IPS-18a (cell line): Measurements from ENCODE around the gene SPINK8.

Source experiments
- H3K27ac ChIP-seq: one replicate; pipeline ENCODE4 v1.5.1; 2013; ENCODE audit warnings: low read length
- H3K27me3 ChIP-seq: one replicate; pipeline ENCODE4 v1.6.1; 2013; ENCODE audit warnings: mild to moderate bottlenecking, low read length; ENCODE audit not compliant: control insufficient read depth, insufficient read depth
- H3K36me3 ChIP-seq: one replicate; pipeline ENCODE4 v1.6.1; 2013; ENCODE audit warnings: low read depth, low read length; ENCODE audit not compliant: control insufficient read depth
- H3K4me1 ChIP-seq: one replicate; pipeline ENCODE4 v1.6.1; 2013; ENCODE audit warnings: low read depth, low read length; ENCODE audit not compliant: control insufficient read depth
- H3K4me3 ChIP-seq: one replicate; pipeline ENCODE4 v1.5.1; 2013; ENCODE audit warnings: low read length
- H3K9ac ChIP-seq: one replicate; pipeline ENCODE4 v1.6.1; 2013; ENCODE audit warnings: mild to moderate bottlenecking, low read length, moderate library complexity
- H3K9me3 ChIP-seq: one replicate; pipeline ENCODE4 v1.6.1; 2013; ENCODE audit warnings: low read depth, low read length; ENCODE audit not compliant: control insufficient read depth

SPINK8 gene

GRCh38 chr3:48296699-48297098 lies 36.8 kb downstream of the SPINK8 start:
- Histone ChIP-seq H3K36me3 (peaks cover 35% of the 10 kb centered on the region), H3K27me3 (no peaks in the 10 kb centered on the region), H3K9me3 (no peaks in the 10 kb centered on the region), H3K9ac (no peak overlapping the region), H3K4me3 (no peak overlapping the region), H3K27ac (no peak overlapping the region), H3K4me1 (no peaks in the 10 kb centered on the region)

DNA sequence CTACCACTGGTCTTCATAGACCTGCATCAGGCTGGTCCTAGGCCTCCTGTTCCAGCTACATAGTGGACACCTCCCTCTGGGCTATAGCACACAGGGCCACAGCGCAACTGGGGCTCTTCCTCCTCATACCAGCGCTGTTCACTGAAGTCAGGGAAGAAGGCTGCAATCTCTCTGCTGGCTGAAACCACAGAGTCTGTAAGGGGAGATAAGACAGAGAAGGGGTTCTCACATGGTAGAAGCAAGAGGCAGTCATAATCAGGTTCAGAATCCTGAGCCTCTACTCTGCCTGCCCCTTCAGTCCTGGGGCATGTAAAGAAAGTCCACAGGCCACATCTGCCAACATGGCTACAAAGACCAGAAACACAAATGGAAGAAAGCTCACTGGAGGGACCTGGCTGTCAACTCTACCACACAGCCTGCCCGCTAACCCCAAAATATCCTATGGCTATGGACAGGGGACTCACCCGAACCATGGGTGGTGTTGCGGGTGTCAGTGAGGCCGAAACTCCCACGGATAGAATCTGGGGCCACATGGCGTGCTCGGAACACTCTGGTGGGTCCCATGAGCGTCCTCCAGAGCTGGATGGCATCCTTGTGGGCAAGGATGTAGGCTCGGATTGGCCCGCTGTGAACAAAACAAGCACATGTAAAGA lies 38.7 kb downstream of the SPINK8 start:
- Histone ChIP-seq H3K4me3 (no peak overlapping the region), H3K4me1 (no peaks in the 10 kb centered on the region), H3K36me3 (peaks cover 35% of the 10 kb centered on the region), H3K27me3 (no peaks in the 10 kb centered on the region), H3K9ac (no peak overlapping the region), H3K27ac (no peak overlapping the region), H3K9me3 (no peaks in the 10 kb centered on the region)

DNA sequence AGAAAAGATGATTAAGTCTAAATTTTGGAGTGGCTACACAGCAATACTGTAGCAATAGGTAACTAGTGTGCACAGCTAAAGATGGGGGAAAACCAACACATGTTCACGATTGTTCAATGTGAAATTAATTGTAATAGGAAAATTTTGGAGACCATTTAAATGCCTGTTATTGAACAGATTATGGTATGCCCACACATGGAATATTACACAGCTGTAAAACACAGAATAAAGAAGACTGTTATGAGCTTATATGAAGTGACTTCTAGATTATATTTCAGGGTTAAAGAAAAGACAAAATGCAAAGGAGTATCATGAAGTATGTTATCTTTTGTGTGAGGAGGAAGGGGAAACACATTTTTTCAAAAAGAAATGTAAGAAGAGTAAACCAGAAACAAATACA lies 43.8 kb downstream of the SPINK8 start:
- Histone ChIP-seq H3K4me3 (no peak overlapping the region), H3K4me1 (no peaks in the 10 kb centered on the region), H3K27ac (no peak overlapping the region), H3K9ac (no peak overlapping the region), H3K9me3 (no peaks in the 10 kb centered on the region), H3K27me3 (no peaks in the 10 kb centered on the region), H3K36me3 (peaks cover 9% of the 10 kb centered on the region)

GRCh38 chr3:48287034-48287433 lies 46.4 kb downstream of the SPINK8 start:
- Histone ChIP-seq H3K36me3 (no peaks in the 10 kb centered on the region), H3K4me1 (no peaks in the 10 kb centered on the region), H3K27me3 (no peaks in the 10 kb centered on the region)

DNA sequence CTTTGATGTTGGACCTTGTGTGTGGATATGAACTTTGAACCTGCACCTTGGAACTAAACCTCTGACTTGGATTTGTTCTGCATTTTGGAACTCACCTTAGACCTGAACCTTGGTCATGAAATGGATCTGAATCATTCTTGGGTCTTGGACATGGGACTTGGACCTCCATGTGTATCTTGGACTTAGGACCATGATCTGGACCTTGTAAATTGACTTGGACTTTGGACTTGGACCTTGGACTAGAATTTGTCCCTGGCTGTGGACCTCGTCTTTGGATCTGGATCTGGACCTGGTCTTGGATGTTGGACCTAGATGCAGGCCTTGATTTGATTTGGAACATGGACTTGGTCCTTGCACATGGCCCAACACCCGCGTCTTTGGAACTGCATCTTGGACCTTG lies 47.2 kb downstream of the SPINK8 start:
- no peaks in the 10 kb centered on the region for H3K9me3 ChIP-seq
- H3K27ac ChIP-seq, result no peak overlapping the region
- no peaks in the 10 kb centered on the region for H3K36me3 ChIP-seq
- no peak overlapping the region for H3K4me3 ChIP-seq
- H3K27me3 ChIP-seq, result no peaks in the 10 kb centered on the region
- no peak overlapping the region for H3K9ac ChIP-seq
- no peaks in the 10 kb centered on the region for H3K4me1 ChIP-seq

More at GRCh38 chr3:48287034-48287433, 46.4 kb downstream of the SPINK8 start:
- Histone ChIP-seq H3K4me3 (no peak overlapping the region), H3K9me3 (no peaks in the 10 kb centered on the region), H3K27ac (no peak overlapping the region), H3K9ac (no peak overlapping the region)

GRCh38 chr3:48285675-48286074 lies 47.8 kb downstream of the SPINK8 start:
- H3K27ac ChIP-seq, result no peak overlapping the region
- H3K27me3 ChIP-seq, result no peaks in the 10 kb centered on the region
- no peaks in the 10 kb centered on the region for H3K4me1 ChIP-seq
- no peak overlapping the region for H3K4me3 ChIP-seq
- H3K36me3 ChIP-seq, result no peaks in the 10 kb centered on the region
- no peak overlapping the region for H3K9ac ChIP-seq
- H3K9me3 ChIP-seq, result no peaks in the 10 kb centered on the region

- Histone ChIP-seq H3K27me3 (no peaks in the 10 kb centered on the region), H3K4me1 (no peaks in the 10 kb centered on the region), H3K36me3 (no peaks in the 10 kb centered on the region), H3K9me3 (no peaks in the 10 kb centered on the region), H3K4me3 (no peak overlapping the region), H3K27ac (no peak overlapping the region), H3K9ac (no peak overlapping the region)
These were observed 48.3 kb downstream of the SPINK8 start for GRCh38 chr3:48285132-48285531.

DNA sequence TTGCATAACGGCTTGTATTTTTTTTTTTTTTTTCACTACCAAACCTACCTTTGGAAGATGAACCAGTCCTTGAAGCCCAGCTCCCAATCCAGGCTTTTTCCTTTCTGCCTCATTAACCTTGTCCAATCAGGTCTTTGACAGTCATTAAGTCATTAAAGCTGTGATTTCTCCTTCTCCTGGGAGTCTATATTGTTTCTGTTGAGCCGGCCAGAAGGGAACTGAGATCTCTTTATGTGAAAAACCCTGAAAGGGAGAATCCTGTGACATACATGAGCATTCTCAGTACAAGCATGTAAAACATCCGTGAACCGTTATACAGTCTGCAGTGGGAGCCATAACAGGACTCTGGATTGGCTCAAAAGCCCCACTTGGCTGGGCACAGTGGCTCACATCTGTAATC lies 52.6 kb downstream of the SPINK8 start:
- Histone ChIP-seq H3K4me3 (no peak overlapping the region), H3K9ac (no peak overlapping the region), H3K9me3 (no peaks in the 10 kb centered on the region), H3K27me3 (no peaks in the 10 kb centered on the region), H3K4me1 (peaks cover 40% of the 10 kb centered on the region), H3K36me3 (no peaks in the 10 kb centered on the region), H3K27ac (no peak overlapping the region)

DNA sequence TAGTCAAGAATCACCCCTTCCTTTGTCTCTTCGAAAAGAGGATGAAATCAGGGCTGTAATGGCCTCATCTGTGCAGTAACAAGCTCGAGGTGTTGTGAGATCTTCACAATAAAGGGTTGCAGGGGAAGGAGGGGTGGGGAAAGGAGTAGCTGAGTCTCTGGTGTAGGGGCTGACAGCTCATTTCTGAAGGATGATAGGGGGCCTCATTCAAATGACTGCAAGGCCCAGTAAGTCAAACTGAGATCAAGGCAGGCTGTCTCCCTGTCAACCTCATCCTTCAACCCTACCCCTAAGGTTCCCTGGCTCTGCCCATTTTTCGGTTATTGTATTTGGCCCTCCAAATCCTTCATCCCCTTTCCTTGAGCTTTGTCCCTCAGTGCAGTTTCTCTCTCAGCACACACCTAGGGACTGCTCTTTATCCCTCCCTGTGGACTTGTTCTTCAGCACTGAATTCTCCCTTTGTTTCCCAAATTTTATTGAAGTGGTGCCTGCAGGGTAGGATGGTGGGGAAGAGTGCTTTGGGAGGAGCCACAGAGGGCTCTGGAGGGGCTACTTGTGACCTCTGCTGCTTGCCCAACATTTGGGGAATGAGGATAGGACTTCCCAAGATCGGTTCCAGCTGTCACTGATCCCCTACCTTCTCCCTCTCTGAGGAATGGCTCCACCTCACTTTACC lies 54.4 kb downstream of the SPINK8 start:
- Histone ChIP-seq H3K9me3 (no peaks in the 10 kb centered on the region), H3K4me3 (peak overlapping the region; percentile 15)

DNA sequence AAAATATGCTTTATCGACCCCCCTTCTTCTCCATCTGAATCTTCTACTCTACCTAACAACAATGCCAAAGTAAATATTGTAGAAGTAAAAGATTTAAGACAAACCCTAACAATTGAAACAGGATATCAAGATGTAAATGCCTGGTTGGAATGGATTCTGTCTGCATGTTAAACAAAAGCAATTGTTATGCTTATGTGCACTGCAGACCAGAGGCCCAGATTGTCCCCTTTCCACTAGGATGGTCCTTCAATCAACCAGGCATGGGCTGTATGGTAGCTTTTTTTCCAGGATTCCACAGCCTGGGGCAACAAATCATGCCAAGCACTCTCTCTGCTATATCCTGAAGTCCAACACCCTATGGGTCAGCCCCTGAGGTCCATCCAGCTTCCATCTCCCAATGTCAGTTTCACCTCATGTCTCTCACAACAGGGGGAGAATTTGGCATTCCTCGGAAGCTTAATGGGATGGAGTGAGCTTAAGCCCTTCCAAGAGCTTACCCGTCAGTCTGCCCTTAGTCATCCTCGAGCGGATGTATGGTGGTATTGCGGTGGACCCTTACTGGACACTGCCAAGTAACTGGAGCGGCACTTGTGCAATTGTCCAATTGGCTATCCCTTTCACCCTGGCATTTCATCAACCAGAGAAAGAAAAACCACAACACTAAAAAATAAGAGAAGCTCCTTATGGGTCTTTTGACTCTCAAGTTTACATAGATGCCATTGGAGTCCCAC lies 56.4 kb downstream of the SPINK8 start:
- peaks cover 40% of the 10 kb centered on the region for H3K4me1 ChIP-seq
- H3K4me3 ChIP-seq, result peak overlapping the region; percentile 29
- peak overlapping the region; percentile 24 for H3K27ac ChIP-seq
- H3K9me3 ChIP-seq, result no peaks in the 10 kb centered on the region
- no peaks in the 10 kb centered on the region for H3K27me3 ChIP-seq
- no peak overlapping the region for H3K9ac ChIP-seq
- H3K36me3 ChIP-seq, result no peaks in the 10 kb centered on the region

More for the DNA sequence above, 54.4 kb downstream of the SPINK8 start:
- Histone ChIP-seq H3K9ac (peak overlapping the region; percentile 13), H3K27me3 (no peaks in the 10 kb centered on the region), H3K27ac (no peak overlapping the region), H3K4me1 (peaks cover 40% of the 10 kb centered on the region), H3K36me3 (no peaks in the 10 kb centered on the region)

GRCh38 chr3:48275287-48276027 lies 58.0 kb downstream of the SPINK8 start:
- H3K9me3 ChIP-seq, result no peaks in the 10 kb centered on the region
- H3K4me1 ChIP-seq, result peaks cover 40% of the 10 kb centered on the region
- H3K9ac ChIP-seq, result no peak overlapping the region
- H3K36me3 ChIP-seq, result peaks cover 5% of the 10 kb centered on the region
- H3K4me3 ChIP-seq, result no peak overlapping the region
- no peak overlapping the region for H3K27ac ChIP-seq
- no peaks in the 10 kb centered on the region for H3K27me3 ChIP-seq
